HG02973 (cell line): Measurements from ENCODE around the gene OR6P1.

Experiments used
- ATAC-seq: cut with Tn5 transposase; IDR thresholded peaks from one replicate; pipeline ENCODE4 v1.9.1; 2021; ENCODE audit warnings: moderate library complexity; ENCODE audit not compliant: unreplicated experiment

Gene OR6P1, protein sequence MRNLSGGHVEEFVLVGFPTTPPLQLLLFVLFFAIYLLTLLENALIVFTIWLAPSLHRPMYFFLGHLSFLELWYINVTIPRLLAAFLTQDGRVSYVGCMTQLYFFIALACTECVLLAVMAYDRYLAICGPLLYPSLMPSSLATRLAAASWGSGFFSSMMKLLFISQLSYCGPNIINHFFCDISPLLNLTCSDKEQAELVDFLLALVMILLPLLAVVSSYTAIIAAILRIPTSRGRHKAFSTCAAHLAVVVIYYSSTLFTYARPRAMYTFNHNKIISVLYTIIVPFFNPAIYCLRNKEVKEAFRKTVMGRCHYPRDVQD

DNA sequence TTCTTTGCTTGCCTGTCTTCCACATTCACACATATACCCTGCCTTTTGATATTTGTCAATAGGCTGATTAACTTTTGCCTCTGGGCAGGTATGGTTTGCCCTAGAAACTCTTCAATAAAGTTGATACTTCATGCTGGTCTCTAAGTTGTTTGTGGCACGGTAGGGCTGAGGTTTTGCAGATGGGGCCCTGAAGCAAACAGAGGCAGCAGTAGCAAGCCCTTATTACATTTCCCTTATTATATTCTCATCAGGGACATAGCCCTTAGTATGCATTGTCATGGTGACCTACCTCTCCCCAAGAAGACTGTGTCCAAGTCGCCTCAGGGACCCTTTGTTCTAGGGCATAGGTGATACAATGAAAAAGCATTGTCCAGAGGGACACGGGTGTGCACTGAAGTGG lies at the start of gene OR6P1:
TSS of gene OR6P1 (minus strand) at position 101 of the 400 bp plus-strand sequence. CDS start 6,976 bp downstream, outside the sequence.
- ATAC-seq, result no peak

DNA sequence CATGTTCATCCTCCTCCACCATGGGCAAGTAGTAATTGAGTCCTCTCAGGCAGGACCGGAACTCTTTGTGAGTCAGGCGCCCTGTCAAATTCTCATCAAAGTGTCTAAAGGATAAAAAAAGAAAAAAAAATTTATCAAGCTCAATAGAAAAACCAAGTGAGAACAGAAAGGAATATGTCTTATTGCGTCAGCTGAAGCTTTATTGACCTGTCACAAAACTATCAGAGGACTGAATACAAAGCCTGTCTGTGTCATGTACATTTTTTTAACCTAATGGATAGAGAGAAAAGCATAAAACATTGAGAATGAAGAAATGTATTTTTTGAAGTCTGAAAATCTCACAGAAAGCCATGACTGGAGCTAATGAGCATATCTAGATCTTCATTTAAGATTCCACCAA lies 43.4 kb upstream of the OR6P1 start:
- no peak for ATAC-seq

- no peak for ATAC-seq
Measured at GRCh38 chr1:158611916-158612315, 41.5 kb upstream of the OR6P1 start.

DNA sequence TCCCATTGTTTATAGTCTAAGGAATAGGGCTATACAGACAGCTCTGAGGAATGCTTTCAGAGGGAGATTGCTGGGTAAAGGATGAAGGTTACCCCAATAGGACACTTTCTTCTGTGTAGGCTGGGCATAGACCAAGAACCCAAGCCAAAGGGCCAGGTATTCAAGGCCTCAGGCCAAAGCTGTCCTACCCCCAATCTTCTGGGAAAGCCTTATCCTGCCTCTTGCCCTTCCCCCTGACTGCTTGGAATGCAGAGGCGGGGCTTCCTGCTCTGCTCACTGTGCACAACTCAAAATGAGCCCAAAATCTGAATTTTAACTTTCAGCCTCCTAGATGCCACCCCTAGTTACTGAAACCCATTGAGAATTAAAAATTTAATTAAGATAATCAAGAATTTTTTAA lies 36.9 kb upstream of the OR6P1 start:
- no peak for ATAC-seq

- no peak for ATAC-seq
Measured at GRCh38 chr1:158604968-158605367, 34.6 kb upstream of the OR6P1 start, which contains the start of gene OR10Z1. Gene OR10Z1, plus strand, starts transcription at chr1:158605268. Its CDS starts 1,171 bp downstream, at chr1:158606439.

DNA sequence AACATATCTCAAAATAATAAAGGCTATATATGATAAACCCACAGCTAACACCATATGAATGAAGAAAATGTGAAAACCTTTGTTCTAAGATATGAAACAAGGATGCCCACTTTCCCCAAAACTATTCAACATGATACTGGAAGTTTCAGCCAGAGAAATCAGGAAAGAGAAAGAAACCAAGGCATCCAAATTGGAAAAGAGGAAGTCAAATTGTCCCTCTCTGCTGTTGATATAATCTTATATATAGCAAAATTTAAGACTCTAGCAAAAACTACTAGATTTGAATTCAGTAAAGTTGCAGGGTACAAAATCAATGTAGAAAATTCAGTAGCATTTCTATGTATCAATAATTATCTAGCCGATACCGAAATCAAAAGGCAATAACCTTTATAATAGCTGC lies 30.4 kb upstream of the OR6P1 start:
- ATAC-seq, result no peak

DNA sequence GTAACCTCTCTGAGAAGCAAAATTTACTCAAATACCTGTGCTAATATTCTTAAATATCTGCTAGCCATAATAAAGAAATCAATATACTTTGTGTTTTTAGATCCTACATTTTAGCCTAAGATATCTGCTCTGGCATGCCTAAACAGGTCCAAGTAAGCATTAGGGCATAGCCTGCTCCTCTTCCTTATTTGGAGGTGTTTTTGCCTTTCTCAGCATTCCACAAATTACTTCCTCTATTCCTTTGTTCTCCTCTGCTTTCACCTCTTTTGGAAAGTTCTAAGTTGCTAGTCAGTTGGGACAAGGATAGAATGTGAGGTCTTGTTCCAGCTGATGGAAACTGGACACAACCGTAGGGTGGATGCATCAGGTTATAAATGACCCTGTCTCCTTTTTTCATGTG lies 16.6 kb upstream of the OR6P1 start:
- no peak for ATAC-seq

DNA sequence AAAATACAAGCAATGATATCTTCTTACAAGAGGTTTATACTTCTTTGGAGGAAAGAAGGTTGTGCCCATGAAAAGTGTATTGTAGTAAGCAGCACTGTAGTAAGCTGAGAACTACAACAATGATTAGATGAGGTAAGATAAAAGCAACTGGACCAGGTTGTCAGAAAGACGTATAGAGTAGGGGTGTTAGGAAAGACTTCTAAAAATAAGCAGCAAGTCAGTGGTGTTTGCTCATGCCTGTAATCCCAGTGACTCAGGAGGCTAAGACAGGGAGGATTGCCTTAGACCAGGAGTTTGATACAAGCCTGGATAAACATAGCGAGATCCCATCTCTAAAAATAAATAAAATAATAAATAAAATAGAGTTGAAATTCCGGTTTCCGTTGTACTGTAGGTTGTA lies 13.6 kb upstream of the OR6P1 start:
- ATAC-seq, result no peak

GRCh38 chr1:158579733-158580132 lies 9.4 kb upstream of the OR6P1 start, which contains the start of gene OR10X1:
Gene OR10X1, minus strand, starts transcription at chr1:158579899. Its CDS starts 0 bp downstream, at chr1:158579899.
- no peak for ATAC-seq

DNA sequence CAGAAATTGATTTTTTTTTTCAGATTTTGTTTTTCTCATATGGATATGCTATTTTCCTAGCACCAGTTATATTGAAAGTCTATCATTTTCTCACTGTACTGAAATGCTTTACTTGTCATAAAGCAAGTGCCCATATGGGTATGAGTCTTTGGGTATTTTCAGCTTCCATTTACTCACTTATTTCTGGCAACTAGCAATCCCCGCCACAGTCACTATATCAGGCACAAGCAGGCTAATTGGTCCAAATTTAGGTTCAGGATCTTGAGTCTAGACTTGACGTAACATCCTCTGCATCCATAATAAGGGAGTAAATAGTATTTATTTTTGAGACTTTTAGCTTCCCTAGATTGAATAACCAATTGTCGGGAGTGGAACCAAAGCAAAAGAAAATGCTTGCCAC lies 7.2 kb upstream of the OR6P1 start:
- ATAC-seq, result no peak

- ATAC-seq, result no peak
Measured at GRCh38 chr1:158572226-158572625, 1.8 kb upstream of the OR6P1 start.

DNA sequence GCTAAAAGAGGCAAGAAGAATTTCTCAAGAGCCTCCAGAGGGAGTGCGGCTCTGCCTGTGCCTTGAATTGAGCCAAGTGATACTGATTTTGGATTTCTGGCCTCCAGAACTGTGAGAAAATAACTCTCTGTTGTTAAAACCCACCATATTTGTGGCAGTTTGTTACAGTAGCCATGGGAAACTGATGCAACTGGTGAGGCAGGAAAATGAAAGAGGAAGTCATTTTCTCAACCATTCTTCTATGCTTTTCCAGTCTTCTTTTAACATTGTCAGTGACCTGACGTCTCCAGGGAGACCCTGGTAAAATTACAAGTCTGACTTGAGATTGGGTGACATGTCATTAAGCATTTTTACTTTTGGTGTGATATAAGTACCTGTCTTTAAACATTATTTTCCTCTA lies 5.8 kb downstream of the OR6P1 start:
- no peak for ATAC-seq

- no peak for ATAC-seq
Measured at GRCh38 chr1:158563853-158564252, 6.5 kb downstream of the OR6P1 start.

GRCh38 chr1:158559696-158560095 lies 10.7 kb downstream of the OR6P1 start:
- no peak for ATAC-seq

GRCh38 chr1:158554352-158554751 lies 16.0 kb downstream of the OR6P1 start, which contains the start of gene OR6Y1:
Gene OR6Y1, minus strand, starts transcription at chr1:158554405. Its CDS starts 6,300 bp downstream, at chr1:158548105.
- no peak for ATAC-seq

DNA sequence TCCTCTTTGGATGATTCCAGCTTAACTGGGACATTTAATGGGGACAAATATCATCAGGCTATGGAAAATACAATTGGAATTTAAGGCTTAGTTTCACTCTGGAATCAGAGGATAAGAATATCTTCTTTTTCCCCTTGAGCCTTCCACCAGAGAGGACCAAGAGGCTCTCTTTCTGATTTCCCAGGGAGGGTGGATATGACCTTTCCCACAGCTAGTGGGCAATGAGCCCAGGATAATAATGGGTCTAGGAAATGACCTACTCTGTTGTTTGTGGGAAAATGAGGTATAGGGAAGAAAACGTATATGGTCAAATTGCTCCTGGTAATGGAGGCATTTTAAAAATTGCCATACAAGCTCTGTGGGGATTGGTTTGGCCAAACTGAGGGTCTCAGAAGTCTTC lies 18.1 kb downstream of the OR6P1 start:
- no peak for ATAC-seq

DNA sequence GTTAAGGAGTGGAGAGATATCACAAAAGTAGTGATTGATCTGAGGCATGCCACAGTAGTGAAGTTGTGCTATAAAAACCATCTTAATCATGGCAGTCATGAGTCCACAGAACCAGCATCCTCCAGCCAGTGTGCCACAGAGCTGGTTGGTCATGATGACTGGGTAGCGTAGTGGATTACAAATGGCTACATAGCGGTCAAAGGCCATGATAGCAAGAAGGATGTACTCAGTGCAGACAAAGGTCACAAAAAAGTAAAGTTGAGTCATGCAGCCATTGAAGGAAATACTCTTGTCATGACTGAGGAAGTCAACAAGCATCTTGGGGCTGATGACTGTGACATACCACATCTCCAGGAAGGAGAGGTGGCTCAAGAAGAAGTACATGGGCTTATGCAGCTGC lies 22.8 kb downstream of the OR6P1 start:
- no peak for ATAC-seq

- no peak for ATAC-seq
Measured at GRCh38 chr1:158537609-158538008, 32.8 kb downstream of the OR6P1 start.

DNA sequence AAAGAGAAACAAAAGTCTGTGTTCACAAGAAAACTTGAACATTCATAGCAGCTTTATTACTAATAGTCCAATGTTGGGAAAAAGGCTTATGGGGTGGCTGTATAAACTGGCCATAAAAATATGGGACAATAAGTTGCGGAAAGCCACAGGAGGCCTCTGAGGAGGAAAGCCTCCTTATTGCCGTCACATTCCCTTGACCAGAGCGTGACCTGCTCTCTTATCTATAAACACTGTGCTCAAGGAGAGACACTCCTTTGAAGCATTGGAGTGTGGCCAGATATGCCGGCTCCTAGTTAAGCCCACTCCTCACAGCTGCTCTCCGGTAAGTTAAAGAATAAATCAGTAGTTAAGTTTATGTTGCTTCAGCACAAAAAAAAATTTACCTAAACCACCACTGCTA lies 35.9 kb downstream of the OR6P1 start:
- ATAC-seq, result no peak

GRCh38 chr1:158527190-158527815 lies 43.1 kb downstream of the OR6P1 start:
- ATAC-seq, result no peak

DNA sequence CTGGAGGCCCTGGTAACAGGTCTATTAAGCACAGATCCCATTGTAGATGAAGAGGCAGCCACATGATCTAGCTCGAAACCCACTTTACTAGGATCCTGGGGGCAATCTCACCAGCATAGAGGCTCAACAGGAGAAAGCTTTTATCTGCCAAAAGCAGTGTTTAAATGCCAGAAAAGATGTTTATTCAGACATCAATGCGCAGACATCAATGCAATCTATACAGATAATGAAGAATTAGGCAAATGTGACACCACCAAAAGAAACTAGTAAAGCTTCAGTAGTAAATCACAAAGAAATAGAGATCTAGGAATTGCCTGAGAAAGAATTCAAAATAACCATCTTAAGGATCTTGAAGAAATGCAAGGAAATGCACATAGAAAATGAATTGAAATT lies 48.7 kb downstream of the OR6P1 start:
- ATAC-seq, result no peak

- ATAC-seq, result no peak
Measured at GRCh38 chr1:158520955-158521665, 49.3 kb downstream of the OR6P1 start.
